Activated naive CD8-positive, alpha-beta T cell treated with anti-CD3 and anti-CD28 coated beads for 36 hours (primary cell): ENCODE results near the gene PICK1. TPM values are rescaled to one million over a fixed set of nuclear protein-coding genes. Genes with fewer than 3 reads are reported as not detected.
A peak's percentile ranks its signal among the peaks of the same experiment; 100 is the strongest.

ENCODE experiments used
- DNase-seq: peaks from one replicate; pipeline ENCODE4 v3.0.0; 2021
- H3K27ac Mint-ChIP-seq: one replicate; pipeline ENCODE4 v1.8.0; 2022; ENCODE audit warnings: mild to moderate bottlenecking, moderate library complexity, mixed read lengths
- H3K27me3 Mint-ChIP-seq: one replicate; pipeline ENCODE4 v1.8.0; 2022; ENCODE audit warnings: mild to moderate bottlenecking, mixed read lengths
- H3K36me3 Mint-ChIP-seq: one replicate; pipeline ENCODE4 v1.8.0; 2021; ENCODE audit warnings: mild to moderate bottlenecking, mixed read lengths
- H3K4me1 Mint-ChIP-seq: one replicate; pipeline ENCODE4 v1.8.0; 2021; ENCODE audit warnings: mixed read lengths
- H3K4me3 Mint-ChIP-seq: one replicate; pipeline ENCODE4 v1.8.0; 2022; ENCODE audit warnings: mild to moderate bottlenecking, moderate library complexity, mixed read lengths
- H3K9me3 Mint-ChIP-seq: one replicate; pipeline ENCODE4 v1.8.0; 2022; ENCODE audit warnings: mixed read lengths
- total RNA-seq, 2 experiments: library from RNA; stranded (reverse); gene quantifications; one replicate each; pipeline ENCODE4 v1.2.3, GENCODE V29; 2021

The PICK1 gene
- total RNA-seq: 10 to 100 TPM; 19.3 TPM

DNA sequence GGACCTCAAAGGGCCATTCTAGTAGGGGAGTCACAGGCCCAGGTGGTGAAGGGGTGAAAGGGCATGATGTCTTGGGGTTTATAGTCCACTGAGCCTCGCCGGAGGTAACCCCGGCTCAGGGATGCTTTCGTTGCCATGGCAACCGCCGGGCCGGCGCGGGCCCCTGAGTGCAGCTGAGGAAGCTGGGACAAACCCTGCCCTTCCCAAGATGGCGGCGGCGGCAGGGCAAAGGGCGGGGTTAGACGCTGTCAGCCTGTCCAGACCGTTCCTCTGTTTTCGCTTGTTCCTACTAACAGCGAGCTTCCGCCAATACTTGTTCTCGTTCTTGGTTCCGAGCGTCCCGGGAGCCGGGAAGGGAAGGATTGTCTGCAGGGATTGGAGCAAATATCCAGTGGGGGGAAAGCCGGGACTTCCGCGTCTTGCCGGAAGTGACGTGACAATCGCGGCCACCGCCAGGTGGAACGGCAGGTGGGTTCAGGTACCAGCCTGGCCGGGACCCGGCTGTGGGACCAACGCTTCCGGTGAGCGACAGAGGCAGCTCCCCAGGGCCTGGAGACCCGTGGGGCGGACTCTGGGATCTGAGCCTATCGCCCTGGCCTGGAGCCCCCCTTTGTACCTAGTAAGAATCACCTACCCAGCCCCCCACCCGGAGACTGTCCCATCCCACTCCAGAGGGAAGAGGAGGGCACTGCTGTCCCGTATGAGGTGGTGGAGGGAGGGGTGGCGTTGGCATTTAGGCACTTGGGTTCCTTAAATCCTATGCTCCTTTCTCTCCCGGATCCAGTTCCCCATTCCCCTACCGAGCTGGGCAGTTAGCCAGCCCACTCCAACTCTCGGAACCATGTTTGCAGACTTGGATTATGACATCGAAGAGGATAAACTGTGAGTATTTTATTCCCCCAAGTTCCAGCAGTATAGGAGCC, at the start of gene PICK1:
Gene PICK1 (plus strand): TSS at position 436 of the 923 bp plus-strand sequence. CDS start 406 bp downstream, at position 842.
- Mint-ChIP-seq H3K36me3 (peaks cover 6% of the 10 kb centered on the region), H3K27ac (peak within 1 kb of the TSS; percentile 98), H3K27me3 (no peaks in the 10 kb centered on the region), H3K4me1 (peaks cover 14% of the 10 kb centered on the region), H3K9me3 (no peaks in the 10 kb centered on the region), H3K4me3 (peak within 1 kb of the TSS; percentile 98)
- peak; percentile 87 for DNase-seq

DNA sequence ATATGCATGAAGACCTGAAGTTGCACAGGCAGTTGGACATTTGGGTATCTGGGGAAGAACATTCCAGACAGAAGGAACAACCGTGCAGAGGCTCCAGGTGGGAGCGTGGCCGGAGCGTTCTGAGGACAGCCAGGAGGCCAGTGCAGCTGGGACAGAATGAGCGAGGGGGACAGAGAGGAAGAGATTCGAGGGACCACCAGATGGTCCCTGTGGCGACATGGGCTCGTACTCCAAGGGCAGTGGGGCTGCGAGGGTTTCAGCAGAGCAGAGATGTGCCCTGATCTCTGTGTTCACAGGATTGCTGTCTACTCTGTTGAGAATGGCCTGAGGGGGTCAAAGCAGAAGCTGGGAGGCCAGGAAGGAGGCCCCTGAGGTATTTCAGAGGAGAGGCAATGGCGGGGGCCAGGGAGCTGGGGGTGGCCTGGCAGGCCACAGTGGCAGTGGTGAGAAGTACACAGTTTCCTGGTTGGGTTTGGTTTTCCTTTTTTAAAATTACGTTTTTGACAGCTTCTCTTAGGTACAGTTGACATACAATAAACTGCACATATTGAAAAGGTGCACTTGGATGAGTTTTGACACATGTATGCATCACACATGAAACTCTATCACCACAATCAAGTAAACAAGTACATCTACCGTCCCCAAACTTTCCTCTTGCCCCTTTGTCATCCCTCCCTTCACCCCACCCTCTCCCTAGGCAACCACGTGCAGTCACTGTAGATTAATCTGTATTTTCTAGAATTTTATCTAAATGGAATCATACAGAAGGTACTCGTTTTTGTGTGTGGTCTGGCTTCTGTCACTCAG, 48.0 kb upstream of the PICK1 start:
- no peak overlapping the region for H3K27ac Mint-ChIP-seq

DNA sequence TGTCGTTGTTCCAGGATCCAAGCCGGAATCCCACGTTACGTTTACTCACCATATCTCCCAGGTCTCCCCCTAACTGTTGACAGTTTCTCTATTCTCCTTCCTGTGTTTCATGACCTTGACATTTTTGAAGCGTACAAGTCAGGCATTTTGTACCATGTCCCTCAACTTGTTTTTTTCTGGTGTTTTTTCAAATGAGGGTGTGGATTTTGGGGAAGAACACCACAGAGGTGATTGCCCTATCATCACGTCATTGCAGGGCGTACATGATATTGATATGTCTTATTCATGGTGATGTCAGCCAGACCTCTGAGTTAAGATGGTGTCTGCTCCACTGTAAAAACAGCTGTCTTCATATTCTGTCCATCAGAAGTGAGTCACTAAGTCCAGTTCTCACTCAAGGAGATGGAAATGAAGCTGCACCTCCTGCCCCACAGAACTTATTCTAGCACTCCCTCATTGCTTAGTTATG, 44.6 kb upstream of the PICK1 start:
- Mint-ChIP-seq H3K36me3 (no peaks in the 10 kb centered on the region), H3K27me3 (no peaks in the 10 kb centered on the region), H3K4me3 (no peak overlapping the region), H3K4me1 (peaks cover 4% of the 10 kb centered on the region), H3K27ac (no peak overlapping the region), H3K9me3 (no peaks in the 10 kb centered on the region)
- DNase-seq: no peak

More for the DNA sequence above, 48.0 kb upstream of the PICK1 start:
- H3K27me3 Mint-ChIP-seq: no peaks in the 10 kb centered on the region
- peaks cover 4% of the 10 kb centered on the region for H3K4me1 Mint-ChIP-seq
- H3K4me3 Mint-ChIP-seq: no peak overlapping the region
- H3K36me3 Mint-ChIP-seq: no peaks in the 10 kb centered on the region
- DNase-seq: no peak
- H3K9me3 Mint-ChIP-seq: no peaks in the 10 kb centered on the region

DNA sequence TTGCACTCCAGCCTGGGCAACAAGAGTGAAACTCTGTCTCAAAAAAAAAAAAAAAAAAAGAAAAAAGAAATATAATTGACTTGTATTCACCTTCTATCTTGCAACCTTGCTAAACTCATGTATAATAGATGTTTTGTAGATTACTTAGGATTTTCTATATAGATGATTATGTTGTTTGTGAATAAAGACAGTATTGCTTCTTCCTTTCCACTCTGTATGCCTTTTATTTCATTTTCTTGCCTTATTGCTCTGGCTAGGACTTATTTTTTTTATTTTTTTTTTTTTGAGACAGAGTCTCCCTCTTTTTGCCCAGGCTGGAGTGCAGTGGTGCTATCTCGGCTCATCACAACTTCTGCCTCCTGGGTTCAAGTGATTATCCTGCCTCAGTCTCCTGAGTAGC, 43.1 kb upstream of the PICK1 start:
- peaks cover under 1% of the 10 kb centered on the region for H3K4me1 Mint-ChIP-seq
- H3K9me3 Mint-ChIP-seq: no peaks in the 10 kb centered on the region
- no peak for DNase-seq
- H3K36me3 Mint-ChIP-seq: no peaks in the 10 kb centered on the region
- H3K27me3 Mint-ChIP-seq: no peaks in the 10 kb centered on the region
- no peak overlapping the region for H3K4me3 Mint-ChIP-seq
- no peak overlapping the region for H3K27ac Mint-ChIP-seq

DNA sequence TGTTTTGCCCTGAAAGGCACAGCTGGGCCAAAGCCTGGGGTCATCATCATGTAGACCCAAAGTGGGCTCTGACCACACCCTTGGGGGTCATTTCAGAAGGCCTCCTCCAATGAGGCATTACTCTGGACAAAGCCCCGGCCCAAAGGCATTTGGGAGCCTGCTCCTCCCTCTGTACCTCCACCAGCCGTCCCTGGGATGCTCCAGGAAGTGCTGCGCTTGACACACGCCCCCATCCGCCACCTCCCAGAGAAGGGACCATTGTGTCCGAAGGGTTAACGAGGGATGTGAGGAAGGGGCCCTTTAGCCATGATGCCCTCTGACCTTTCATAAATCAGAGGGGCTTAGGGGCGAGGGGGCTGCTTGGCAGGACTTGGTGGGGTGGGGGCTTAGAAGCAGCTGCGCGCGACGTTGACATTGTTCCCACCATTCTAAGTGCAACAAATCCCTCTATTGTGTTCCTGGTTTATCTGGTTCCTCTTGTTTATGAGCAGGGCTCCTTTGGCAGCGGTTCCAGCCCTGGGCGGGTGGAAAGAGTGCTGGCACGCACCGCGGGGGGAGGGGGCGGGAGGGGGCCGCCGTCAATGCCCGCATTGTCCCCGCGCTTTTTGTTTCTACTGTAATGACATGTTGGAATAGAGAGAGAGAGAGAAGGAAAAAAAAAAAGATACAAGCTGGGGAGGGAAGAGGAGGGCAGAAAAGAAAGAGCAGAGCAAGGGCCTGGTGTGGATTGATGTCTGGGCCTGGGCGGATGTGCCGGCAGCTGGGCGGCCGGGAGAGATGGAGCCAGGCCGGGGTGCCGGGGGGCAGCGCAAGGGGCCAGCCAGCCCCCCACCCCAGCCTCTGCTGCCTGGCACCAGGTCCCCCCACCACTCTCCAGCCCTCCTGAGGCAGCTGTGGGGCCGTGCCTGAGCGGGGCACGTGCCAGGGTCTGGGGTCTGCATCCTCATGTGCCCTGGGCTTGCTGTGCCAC, 40.7 kb upstream of the PICK1 start:
- Mint-ChIP-seq H3K27ac (no peak overlapping the region), H3K27me3 (no peaks in the 10 kb centered on the region), H3K4me1 (no peaks in the 10 kb centered on the region), H3K36me3 (no peaks in the 10 kb centered on the region), H3K9me3 (no peaks in the 10 kb centered on the region), H3K4me3 (no peak overlapping the region)
- no peak for DNase-seq

DNA sequence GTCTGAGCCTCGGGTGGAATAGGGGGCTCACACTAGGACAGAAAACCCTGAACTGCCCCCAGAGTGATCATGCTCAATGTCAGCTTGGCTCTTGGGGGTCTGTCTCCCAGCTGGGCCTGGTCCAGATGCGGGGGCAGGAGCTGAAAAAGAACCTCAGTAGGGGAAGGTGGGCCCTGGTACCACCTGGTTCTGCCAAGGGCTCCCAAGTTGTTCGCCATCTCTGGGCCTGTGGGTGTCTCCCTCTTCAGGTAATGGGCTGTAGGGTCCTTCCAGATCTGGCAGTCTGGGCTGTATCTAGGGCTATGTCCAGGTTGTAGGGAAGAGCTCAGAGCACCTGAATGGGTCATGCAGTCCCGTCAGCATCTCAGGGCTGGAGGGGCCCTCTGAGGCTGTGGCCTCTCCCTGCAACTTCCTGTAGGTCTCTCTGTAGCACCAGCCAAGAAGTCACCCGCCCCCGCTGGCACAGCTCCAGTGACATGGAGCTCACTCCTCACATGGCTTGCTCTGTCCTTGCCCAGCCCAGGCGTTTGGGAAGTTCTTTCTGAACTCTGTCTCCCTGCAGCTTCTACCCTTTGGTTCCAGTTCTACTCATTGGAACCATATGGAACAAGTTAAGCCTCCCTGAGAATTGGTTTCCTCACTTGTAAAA, 39.8 kb upstream of the PICK1 start:
- Mint-ChIP-seq H3K27me3 (no peaks in the 10 kb centered on the region), H3K4me3 (no peak overlapping the region), H3K36me3 (no peaks in the 10 kb centered on the region), H3K4me1 (no peaks in the 10 kb centered on the region), H3K9me3 (no peaks in the 10 kb centered on the region), H3K27ac (no peak overlapping the region)
- DNase-seq: no peak

DNA sequence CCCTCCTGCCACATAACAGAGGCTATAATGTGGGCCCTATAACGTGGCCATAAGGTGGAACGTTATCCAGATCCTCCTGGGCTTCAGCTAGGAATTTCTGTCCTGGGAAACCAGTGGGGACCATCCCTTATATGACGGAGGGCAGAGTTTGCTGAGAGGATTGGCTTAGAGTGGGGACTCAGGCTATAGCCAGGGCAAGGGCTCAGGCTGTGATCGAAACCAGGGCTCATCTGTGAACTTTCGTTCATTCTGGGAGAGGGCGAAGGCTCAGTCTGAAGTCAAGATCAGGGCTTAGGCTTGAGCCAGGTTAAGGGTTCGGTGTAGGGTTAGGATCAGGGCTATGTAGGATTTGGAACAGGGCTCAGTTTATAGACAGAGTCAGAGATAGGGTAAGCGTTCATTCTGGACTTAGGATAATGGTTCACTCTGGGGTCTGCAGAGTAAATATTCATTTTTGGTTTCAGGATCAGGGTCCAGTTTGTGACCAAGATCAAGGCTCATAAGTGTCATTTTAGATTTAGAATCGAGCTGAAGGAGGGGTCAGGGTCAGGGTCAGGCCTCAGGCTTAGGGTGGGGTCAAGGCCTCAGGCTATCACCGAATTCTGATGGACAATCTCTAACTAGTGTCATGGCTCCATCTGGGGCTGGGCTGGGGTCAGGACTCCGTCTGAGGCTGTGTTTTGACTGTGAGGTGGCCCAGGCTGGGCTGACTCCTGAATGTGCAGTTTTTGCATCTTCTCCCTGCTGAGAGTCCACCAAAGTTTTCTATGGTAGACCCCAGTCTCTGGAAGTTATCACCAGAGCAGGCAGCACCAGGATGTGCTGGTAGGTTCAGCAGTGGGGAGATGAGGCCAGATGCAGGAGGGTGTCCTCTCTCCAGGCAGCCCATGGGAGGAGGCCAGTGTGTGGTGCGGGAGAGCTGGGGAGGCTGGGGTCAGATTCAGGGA, 39.0 kb upstream of the PICK1 start:
- Mint-ChIP-seq H3K36me3 (no peaks in the 10 kb centered on the region), H3K9me3 (no peaks in the 10 kb centered on the region), H3K4me1 (no peaks in the 10 kb centered on the region), H3K27ac (no peak overlapping the region), H3K27me3 (no peaks in the 10 kb centered on the region), H3K4me3 (no peak overlapping the region)
- DNase-seq: no peak

DNA sequence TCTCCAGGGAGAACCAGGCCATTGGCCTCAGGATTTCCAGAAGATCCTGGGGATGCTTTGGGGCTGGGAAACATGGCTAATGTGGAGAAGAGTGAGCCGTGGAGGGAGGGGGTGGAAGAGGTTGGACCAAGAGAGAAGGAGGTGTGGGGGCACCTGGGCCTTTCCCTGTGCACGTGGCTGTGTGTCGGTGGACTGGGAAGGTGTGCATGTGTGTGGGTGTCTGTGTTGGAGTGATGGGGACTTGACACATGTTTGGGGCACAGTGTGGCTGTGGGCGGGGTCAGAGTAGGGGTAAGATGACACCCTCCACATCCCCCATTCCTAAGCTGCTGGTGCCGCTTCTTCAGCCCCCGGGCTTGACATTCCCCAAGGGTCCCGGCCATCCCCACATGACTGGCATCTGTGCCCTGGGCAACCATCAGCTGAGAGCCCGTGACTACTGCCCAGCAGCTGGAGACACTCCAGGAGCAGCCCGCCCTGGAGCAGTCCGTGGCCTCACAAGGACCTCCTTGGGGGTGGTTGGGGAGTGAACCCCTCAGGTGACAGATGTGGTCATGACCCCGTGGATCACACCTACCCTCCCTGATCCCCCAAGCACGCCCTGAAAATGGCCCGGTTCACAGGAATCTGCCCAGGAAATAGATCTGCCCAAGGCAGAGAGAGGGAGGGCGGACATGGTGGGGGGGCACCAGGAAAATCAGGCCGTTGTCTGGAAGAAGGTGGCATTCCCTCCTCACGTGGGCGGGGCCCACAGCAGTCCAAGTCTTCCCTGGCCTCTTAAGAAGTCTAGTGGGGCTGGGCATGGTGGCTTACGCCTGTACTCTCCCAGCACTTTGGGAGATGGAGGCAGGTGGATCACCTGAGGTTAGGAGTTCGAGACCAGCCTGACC, 38.0 kb upstream of the PICK1 start:
- Mint-ChIP-seq H3K4me1 (no peaks in the 10 kb centered on the region), H3K36me3 (no peaks in the 10 kb centered on the region), H3K9me3 (no peaks in the 10 kb centered on the region), H3K4me3 (no peak overlapping the region), H3K27ac (no peak overlapping the region), H3K27me3 (no peaks in the 10 kb centered on the region)
- DNase-seq: no peak

DNA sequence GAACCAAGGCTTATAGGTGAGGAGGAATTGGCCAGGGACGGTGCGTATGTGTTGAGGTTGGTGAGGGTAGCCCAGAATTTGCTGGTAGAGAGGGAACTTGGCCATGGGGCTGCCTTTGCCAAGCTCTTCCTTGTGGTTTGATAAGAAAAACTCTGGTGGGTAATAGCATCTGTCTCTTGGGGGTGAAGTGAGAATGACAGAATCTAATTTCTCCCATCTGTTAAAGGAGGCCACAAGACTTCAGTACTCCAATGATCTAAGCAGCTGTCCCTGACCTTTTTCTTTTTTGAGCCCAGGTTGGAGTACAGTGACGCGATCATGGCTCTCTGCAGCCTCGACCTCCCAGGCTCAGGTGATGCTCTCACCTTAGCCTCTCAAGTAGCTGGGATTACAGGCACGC, 36.0 kb upstream of the PICK1 start:
- Mint-ChIP-seq H3K27me3 (no peaks in the 10 kb centered on the region), H3K9me3 (no peaks in the 10 kb centered on the region), H3K4me3 (no peak overlapping the region), H3K4me1 (no peaks in the 10 kb centered on the region), H3K27ac (no peak overlapping the region), H3K36me3 (no peaks in the 10 kb centered on the region)
- DNase-seq: no peak

DNA sequence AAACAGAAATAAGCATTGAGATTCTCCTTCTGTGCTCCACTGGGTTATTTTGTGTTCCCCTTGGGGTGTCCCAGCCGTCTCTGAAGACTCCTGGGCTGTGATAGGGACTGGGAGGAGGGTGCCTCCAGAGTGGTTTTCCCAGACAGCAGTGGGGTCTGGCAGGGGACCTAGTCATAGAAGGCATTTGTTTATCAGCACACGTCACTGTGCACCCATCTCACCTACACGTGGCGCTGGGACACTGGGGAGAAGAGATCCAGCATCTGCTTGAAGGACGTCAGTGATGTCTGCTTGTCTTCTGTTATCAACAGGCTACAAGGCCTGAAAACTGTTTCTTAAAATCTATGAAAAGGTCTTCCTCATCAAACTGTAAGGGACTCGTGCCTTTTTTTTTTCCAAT, 34.2 kb upstream of the PICK1 start:
- H3K9me3 Mint-ChIP-seq: no peaks in the 10 kb centered on the region
- DNase-seq: no peak
- no peak overlapping the region for H3K4me3 Mint-ChIP-seq
- H3K27ac Mint-ChIP-seq: no peak overlapping the region
- H3K4me1 Mint-ChIP-seq: no peaks in the 10 kb centered on the region
- no peaks in the 10 kb centered on the region for H3K27me3 Mint-ChIP-seq
- H3K36me3 Mint-ChIP-seq: no peaks in the 10 kb centered on the region

DNA sequence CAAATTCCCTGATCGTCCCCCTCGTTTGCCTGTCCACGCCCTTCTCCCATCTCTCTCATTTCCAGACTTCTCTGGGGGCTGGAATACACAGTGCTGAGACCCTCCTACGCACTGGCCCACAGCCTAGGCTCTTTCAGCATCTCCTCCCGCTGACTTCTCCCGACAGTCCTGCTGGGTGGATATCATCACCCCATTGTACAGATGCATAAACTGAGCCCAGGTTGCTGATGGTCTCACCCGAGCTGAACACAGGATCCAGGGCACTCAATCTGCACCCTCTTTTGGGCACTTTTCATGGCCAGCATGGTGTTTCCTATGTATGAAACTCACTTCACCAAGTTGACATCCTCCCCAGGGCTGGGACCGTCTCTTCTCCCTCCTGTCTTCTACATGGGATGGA, 31.7 kb upstream of the PICK1 start:
- Mint-ChIP-seq H3K4me3 (no peak overlapping the region), H3K36me3 (no peaks in the 10 kb centered on the region), H3K27me3 (no peaks in the 10 kb centered on the region), H3K9me3 (no peaks in the 10 kb centered on the region), H3K27ac (no peak overlapping the region), H3K4me1 (no peaks in the 10 kb centered on the region)
- DNase-seq: no peak

DNA sequence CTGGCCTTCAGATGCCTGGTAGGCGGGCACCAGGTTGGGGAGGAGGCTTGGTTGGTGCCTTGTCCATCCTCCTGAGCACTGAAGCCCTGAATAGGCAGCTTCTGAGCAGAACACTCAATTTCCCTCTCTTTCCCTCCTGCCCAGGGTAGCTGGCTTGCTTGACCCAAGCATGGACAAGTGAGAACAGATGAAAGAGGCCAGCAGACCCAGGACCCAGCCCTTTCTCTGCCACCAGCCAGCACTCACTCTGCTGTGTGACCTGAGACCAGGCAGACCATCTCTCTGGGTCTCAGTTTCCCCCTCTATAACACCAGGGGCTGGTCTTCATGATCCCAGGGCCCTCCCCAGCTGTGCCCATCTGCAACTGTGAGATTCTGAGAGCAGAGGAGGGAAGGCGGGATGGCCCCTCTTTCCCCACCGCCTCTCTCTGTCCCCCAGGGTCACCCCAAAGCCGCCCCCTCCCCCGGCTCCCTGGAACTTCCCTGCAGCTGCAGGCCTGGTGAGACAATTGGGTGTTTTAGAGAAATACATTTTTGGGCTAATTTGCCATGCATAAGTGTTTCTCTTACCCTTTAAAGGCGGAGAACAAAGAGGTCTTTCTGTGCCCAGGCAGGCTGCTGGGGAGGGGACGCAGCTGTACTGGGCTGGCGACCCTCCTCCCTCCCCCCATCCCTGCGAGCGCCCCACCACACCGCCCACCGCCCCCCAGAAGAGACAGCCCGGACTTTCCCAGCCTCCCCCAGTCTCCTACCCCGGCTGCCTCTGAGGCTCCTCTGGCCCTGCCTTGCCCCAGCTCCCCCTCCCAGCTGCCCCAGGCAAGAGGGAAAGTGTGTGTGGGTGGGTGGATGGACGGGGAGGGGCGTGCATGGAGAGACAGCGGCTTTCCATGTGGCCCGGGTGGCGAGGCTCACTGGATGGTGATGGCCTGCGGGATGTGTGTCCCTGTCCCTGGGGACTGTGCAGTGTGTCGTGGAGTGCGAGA, 30.8 kb upstream of the PICK1 start:
- Mint-ChIP-seq H3K4me3 (no peak overlapping the region), H3K9me3 (no peaks in the 10 kb centered on the region), H3K4me1 (no peaks in the 10 kb centered on the region), H3K27me3 (no peaks in the 10 kb centered on the region), H3K36me3 (no peaks in the 10 kb centered on the region), H3K27ac (no peak overlapping the region)
- DNase-seq: no peak
